ENCODE data around the gene NDUFS5.

- TF ChIP-seq, protein P1, sequence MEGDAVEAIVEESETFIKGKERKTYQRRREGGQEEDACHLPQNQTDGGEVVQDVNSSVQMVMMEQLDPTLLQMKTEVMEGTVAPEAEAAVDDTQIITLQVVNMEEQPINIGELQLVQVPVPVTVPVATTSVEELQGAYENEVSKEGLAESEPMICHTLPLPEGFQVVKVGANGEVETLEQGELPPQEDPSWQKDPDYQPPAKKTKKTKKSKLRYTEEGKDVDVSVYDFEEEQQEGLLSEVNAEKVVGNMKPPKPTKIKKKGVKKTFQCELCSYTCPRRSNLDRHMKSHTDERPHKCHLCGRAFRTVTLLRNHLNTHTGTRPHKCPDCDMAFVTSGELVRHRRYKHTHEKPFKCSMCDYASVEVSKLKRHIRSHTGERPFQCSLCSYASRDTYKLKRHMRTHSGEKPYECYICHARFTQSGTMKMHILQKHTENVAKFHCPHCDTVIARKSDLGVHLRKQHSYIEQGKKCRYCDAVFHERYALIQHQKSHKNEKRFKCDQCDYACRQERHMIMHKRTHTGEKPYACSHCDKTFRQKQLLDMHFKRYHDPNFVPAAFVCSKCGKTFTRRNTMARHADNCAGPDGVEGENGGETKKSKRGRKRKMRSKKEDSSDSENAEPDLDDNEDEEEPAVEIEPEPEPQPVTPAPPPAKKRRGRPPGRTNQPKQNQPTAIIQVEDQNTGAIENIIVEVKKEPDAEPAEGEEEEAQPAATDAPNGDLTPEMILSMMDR (IDR thresholded peaks at IDR 0.05): no peak
- no peak for TF ChIP-seq POLR2A (IDR thresholded peaks at IDR 0.05)
Observed at GRCh38 chr1:39044762-39045161, 18.6 kb downstream of the NDUFS5 start.
